MM.1S (cell line): ENCODE results near the gene FGF11.

ENCODE experiments used
- DNase-seq: peaks from one replicate; pipeline ENCODE4 v3.0.0-alpha.2; 2015
- H2AFZ ChIP-seq: fragments of 300-600 bp; sonication (generic); 2 replicates; pipeline ENCODE4 v1.6.0; 2016; ENCODE audit warnings: antibody characterized with exemption, low read length
- H3F3A ChIP-seq: fragments of 300-600 bp; sonication (generic); 2 replicates; pipeline ENCODE4 v1.6.1; 2016; ENCODE audit warnings: mild to moderate bottlenecking, antibody characterized with exemption, low read length, moderate library complexity, mixed read lengths; ENCODE audit not compliant: insufficient read depth
- H3K27ac ChIP-seq: fragments of 300-600 bp; sonication (generic); 2 replicates; pipeline ENCODE4 v1.5.1; 2016; ENCODE audit warnings: mild to moderate bottlenecking, low read length
- H3K27me3 ChIP-seq: fragments of 300-600 bp; sonication (generic); replicated peaks from 2 replicates; pipeline ENCODE4 v1.6.0; 2016; ENCODE audit warnings: low read length; ENCODE audit not compliant: insufficient read depth
- H3K36me3 ChIP-seq: fragments of 300-600 bp; sonication (generic); replicated peaks from 2 replicates; pipeline ENCODE4 v1.6.1; 2016; ENCODE audit warnings: mild to moderate bottlenecking, low read length, mixed read lengths; ENCODE audit not compliant: insufficient read depth
- H3K4me1 ChIP-seq: fragments of 300-600 bp; sonication (generic); 2 replicates; pipeline ENCODE4 v1.6.1; 2016; ENCODE audit warnings: low read length, mixed read lengths
- H3K4me2 ChIP-seq: fragments of 300-600 bp; sonication (generic); 2 replicates; pipeline ENCODE4 v1.6.0; 2016; ENCODE audit warnings: low read depth, low read length
- H3K4me3 ChIP-seq: fragments of 300-600 bp; sonication (generic); 2 replicates; pipeline ENCODE4 v1.5.1; 2016; ENCODE audit warnings: low read length, mixed read lengths
- H3K79me2 ChIP-seq: fragments of 300-600 bp; sonication (generic); 2 replicates; pipeline ENCODE4 v1.6.1; 2016; ENCODE audit warnings: mixed run types, low read length, mixed read lengths
- H3K9ac ChIP-seq: fragments of 300-600 bp; sonication (generic); 2 replicates; pipeline ENCODE4 v1.6.1; 2016; ENCODE audit warnings: low read length, mixed read lengths
- H3K9me2 ChIP-seq: fragments of 300-600 bp; sonication (generic); replicated peaks from 2 replicates; pipeline ENCODE4 v1.6.1; 2016; ENCODE audit warnings: mild to moderate bottlenecking, low read length, mixed read lengths; ENCODE audit not compliant: insufficient read depth
- H3K9me3 ChIP-seq: fragments of 300-600 bp; sonication (generic); replicated peaks from 2 replicates; pipeline ENCODE4 v1.6.1; 2016; ENCODE audit warnings: mild to moderate bottlenecking, low read length, mixed read lengths; ENCODE audit not compliant: insufficient read depth
- H4K20me1 ChIP-seq: fragments of 300-600 bp; sonication (generic); 2 replicates; pipeline ENCODE4 v1.6.1; 2016; ENCODE audit warnings: mild to moderate bottlenecking, low read length, moderate library complexity, mixed read lengths; ENCODE audit not compliant: insufficient read depth
- EZH2 ChIP-seq: fragments of 300-600 bp; sonication (generic); optimal IDR thresholded peaks from 2 replicates; pipeline ENCODE3; 2017; ENCODE audit warnings: low read depth, mild to moderate bottlenecking, antibody characterized with exemption, low read length, mixed read lengths
- EZH2phosphoT487 ChIP-seq: fragments of 300-600 bp; sonication (generic); IDR thresholded peaks from 2 replicates; pipeline ENCODE4 v1.6.1; 2018; ENCODE audit warnings: antibody characterized with exemption, low read length
- TF ChIP-seq, protein P1 (sequence below): fragments of 300-600 bp; sonication (generic); IDR thresholded peaks from 2 replicates; pipeline ENCODE4 v1.5.1; 2016; ENCODE audit warnings: antibody characterized with exemption, low read length, mixed read lengths

The FGF11 gene

GRCh38 chr17:7440113-7440833, 961 bp downstream of the FGF11 start:
- Histone ChIP-seq H3K4me3 (no peak overlapping the region), H3K27ac (no peak overlapping the region), H3K9me2 (no peaks in the 10 kb centered on the region), H3F3A (peaks cover 14% of the 10 kb centered on the region), H2AFZ (no peak overlapping the region), H3K4me2 (no peak overlapping the region), H3K36me3 (no peaks in the 10 kb centered on the region), H3K9ac (no peak overlapping the region), H4K20me1 (no peaks in the 10 kb centered on the region), H3K27me3 (peaks cover 69% of the 10 kb centered on the region), H3K79me2 (no peaks in the 10 kb centered on the region), H3K9me3 (no peaks in the 10 kb centered on the region), H3K4me1 (peaks cover 10% of the 10 kb centered on the region)
- no peak for DNase-seq
- TF ChIP-seq EZH2phosphoT487 (no peak), EZH2 (no peak)
- TF ChIP-seq, protein P1, sequence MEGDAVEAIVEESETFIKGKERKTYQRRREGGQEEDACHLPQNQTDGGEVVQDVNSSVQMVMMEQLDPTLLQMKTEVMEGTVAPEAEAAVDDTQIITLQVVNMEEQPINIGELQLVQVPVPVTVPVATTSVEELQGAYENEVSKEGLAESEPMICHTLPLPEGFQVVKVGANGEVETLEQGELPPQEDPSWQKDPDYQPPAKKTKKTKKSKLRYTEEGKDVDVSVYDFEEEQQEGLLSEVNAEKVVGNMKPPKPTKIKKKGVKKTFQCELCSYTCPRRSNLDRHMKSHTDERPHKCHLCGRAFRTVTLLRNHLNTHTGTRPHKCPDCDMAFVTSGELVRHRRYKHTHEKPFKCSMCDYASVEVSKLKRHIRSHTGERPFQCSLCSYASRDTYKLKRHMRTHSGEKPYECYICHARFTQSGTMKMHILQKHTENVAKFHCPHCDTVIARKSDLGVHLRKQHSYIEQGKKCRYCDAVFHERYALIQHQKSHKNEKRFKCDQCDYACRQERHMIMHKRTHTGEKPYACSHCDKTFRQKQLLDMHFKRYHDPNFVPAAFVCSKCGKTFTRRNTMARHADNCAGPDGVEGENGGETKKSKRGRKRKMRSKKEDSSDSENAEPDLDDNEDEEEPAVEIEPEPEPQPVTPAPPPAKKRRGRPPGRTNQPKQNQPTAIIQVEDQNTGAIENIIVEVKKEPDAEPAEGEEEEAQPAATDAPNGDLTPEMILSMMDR = no peak

GRCh38 chr17:7440834-7441195, 1.5 kb downstream of the FGF11 start:
- peaks cover 10% of the 10 kb centered on the region for H3K4me1 ChIP-seq
- H2AFZ ChIP-seq = no peak overlapping the region
- H4K20me1 ChIP-seq = no peaks in the 10 kb centered on the region
- H3F3A ChIP-seq = peaks cover 9% of the 10 kb centered on the region
- H3K9me2 ChIP-seq = no peaks in the 10 kb centered on the region
- no peaks in the 10 kb centered on the region for H3K36me3 ChIP-seq
- peaks cover 75% of the 10 kb centered on the region for H3K27me3 ChIP-seq
- no peaks in the 10 kb centered on the region for H3K9me3 ChIP-seq
- H3K79me2 ChIP-seq = no peaks in the 10 kb centered on the region
- no peak for DNase-seq
- no peak for TF ChIP-seq EZH2phosphoT487
- TF ChIP-seq, protein P1 = no peak
- H3K4me2 ChIP-seq = no peak overlapping the region
- H3K27ac ChIP-seq = no peak overlapping the region
- H3K9ac ChIP-seq = no peak overlapping the region
- H3K4me3 ChIP-seq = no peak overlapping the region

- no peaks in the 10 kb centered on the region for H4K20me1 ChIP-seq
- DNase-seq = no peak
- H3K36me3 ChIP-seq = no peaks in the 10 kb centered on the region
- peaks cover 79% of the 10 kb centered on the region for H3K27me3 ChIP-seq
- H3K9me2 ChIP-seq = no peaks in the 10 kb centered on the region
- no peaks in the 10 kb centered on the region for H3K9me3 ChIP-seq
- H3F3A ChIP-seq = 0 out of 2 replicates have a peak, but pooled peaks cover 4% of the 10 kb centered on the region
- TF ChIP-seq EZH2phosphoT487 (no peak), EZH2 (no peak)
- TF ChIP-seq, protein P1 = no peak
- H3K4me1 ChIP-seq = peaks cover 8% of the 10 kb centered on the region
- H3K4me3 ChIP-seq = no peak overlapping the region
- H3K9ac ChIP-seq = no peak overlapping the region
- no peaks in the 10 kb centered on the region for H3K79me2 ChIP-seq
- H3K4me2 ChIP-seq = no peak overlapping the region
- no peak overlapping the region for H3K27ac ChIP-seq
- no peak overlapping the region for H2AFZ ChIP-seq
Measured at GRCh38 chr17:7441266-7441665, 2.0 kb downstream of the FGF11 start.
